A549 treated with GW870086 at 1 μM for 4 hours (cell line): ENCODE data around the gene POC5. TPM values are rescaled to one million over a fixed set of nuclear protein-coding genes. Genes with fewer than 3 reads are reported as not detected.

Source experiments
- total RNA-seq: library from RNA; stranded (reverse); fragments of 200-300 nt; extraction: Qiagen RNA extraction; gene quantifications from 5 replicates; pipeline ENCODE4 v1.2.3, GENCODE V29; 2022; ENCODE audit warnings: low read depth

The POC5 gene, protein sequence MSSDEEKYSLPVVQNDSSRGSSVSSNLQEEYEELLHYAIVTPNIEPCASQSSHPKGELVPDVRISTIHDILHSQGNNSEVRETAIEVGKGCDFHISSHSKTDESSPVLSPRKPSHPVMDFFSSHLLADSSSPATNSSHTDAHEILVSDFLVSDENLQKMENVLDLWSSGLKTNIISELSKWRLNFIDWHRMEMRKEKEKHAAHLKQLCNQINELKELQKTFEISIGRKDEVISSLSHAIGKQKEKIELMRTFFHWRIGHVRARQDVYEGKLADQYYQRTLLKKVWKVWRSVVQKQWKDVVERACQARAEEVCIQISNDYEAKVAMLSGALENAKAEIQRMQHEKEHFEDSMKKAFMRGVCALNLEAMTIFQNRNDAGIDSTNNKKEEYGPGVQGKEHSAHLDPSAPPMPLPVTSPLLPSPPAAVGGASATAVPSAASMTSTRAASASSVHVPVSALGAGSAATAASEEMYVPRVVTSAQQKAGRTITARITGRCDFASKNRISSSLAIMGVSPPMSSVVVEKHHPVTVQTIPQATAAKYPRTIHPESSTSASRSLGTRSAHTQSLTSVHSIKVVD
- 8.4 to 12.5 TPM (median 9.7 TPM) in 5 replicates for total RNA-seq

DNA sequence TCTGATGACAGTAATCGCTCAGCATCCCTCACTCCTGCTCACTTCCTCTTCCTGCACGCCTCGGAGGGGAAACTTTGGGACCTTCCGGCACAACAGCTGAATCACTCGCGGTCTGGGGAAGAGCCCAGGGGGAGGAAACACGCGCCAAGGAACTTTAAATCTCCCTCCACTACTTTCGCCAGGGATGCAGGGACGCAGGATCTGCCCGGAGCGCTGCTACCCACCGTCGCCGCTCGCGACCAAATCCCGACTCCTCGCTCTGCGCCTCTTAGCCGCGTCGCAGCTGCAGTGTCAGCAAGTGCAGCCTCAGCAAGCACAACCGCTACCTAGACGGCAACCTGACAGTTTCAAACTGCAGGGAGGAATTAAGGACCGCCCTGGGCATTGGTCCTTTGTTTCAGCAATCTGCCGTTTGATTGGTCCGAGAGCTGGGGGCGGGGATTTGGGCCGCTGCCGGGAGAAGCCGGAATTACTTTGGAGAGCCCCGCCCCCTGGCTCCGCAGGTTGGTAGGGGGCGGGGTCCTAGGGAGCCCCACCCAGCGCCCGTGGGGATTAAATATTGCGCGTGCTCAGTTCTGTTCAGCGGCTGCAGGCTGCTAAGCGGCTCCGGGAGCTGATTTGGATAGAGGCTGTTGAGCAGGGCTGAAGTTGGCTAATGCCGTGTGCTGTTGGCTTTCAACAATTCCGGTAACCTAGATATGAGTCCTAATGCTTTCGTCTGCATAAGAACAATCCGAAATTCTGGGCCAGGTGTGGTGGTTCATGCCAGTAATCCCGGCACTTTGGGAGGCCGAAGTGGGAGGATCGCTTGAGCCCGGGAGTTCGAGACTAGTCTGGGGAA is at the start of gene POC5:
TSS of gene POC5 (minus strand) at position 356 of the 841 bp plus-strand sequence. CDS start 4,500 bp downstream, outside the sequence.

Other genes starting within 250 kb of the POC5 start
- gene CERT1, start 205.8 kb downstream of the POC5 start, total RNA-seq, result 16.2 to 24.8 TPM (median 23.1 TPM) in 5 replicates
- 7.3 to 13.0 TPM (median 10.7 TPM) in 5 replicates for gene POLK, start 205.5 kb downstream of the POC5 start, total RNA-seq
- not detected in 5 replicates for gene ANKDD1B, start 106.0 kb downstream of the POC5 start, total RNA-seq